ENCODE results near the gene TMEM42.
A peak's percentile ranks its signal among the peaks of the same experiment; 100 is the strongest.

The TMEM42 gene

DNA sequence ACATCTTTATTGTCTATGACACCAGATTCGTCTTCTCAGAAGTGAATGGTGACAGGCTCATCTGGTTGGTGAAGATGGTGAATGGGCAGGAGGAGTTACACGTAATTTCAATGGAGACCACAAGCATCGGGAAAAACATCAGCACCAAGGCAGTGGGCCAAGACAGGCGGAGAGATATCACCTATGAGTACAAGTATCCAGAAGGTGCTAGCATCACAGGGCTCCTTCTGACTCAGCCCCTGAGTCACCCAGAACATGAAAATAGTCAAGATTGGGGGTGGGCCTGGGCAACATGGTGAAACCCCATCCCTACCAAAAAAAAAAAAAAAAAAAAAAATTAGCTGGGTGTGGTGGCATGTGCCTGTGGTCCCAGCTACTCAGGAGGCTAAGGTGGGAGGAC lies 45.3 kb downstream of the TMEM42 start:
- no peak for ATAC-seq (replicated peaks)
- Mint-ChIP-seq H3K9me3 (no peaks in the 10 kb centered on the region), H3K36me3 (ENCODE audit: insufficient read depth) (no peaks in the 10 kb centered on the region), H3K4me1 (ENCODE audit: low read depth in 2 of 2) (no peaks in the 10 kb centered on the region), H3K4me3 (no peak overlapping the region), H3K27me3 (peaks cover 33 to 59% of the 10 kb centered on the region in 2 donors), H3K27ac (peak overlapping the region in 1 of 2 donors; percentile 59)
- no peak for DNase-seq

DNA sequence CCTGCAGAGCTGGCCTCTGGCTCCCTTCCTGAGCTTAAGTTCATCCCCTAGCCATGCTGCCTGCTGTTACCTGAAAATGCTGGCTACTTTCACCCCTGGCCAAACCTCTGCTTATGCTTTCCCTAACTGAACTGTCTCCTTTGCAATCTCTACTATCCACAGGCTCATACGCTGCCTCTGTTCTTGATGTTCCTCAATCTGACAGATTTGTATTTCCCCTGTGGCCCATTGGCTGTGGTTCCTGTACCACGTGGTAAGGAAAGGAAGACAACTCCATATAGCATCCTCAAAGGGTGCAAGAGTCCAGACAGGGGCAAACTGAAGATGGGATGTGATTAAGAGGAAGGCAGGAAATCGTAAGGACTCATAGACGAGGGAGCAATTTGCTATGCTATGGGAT lies 45.9 kb downstream of the TMEM42 start:
- H3K4me3 Mint-ChIP-seq: no peak overlapping the region
- ATAC-seq (replicated peaks) (no peak), DNase-seq (no peak)
- no peaks in the 10 kb centered on the region for H3K9me3 Mint-ChIP-seq
- no peak overlapping the region for H3K27ac Mint-ChIP-seq
- H3K27me3 Mint-ChIP-seq: peaks cover 31 to 56% of the 10 kb centered on the region in 2 donors
- H3K36me3 Mint-ChIP-seq (ENCODE audit: insufficient read depth): no peaks in the 10 kb centered on the region
- no peaks in the 10 kb centered on the region for H3K4me1 Mint-ChIP-seq (ENCODE audit: low read depth in 2 of 2)

GRCh38 chr3:44909063-44909462 lies 47.4 kb downstream of the TMEM42 start:
- no peak for DNase-seq
- Mint-ChIP-seq H3K4me1 (ENCODE audit: low read depth in 2 of 2) (peaks cover 0 to 3% of the 10 kb centered on the region in 2 donors), H3K9me3 (no peaks in the 10 kb centered on the region), H3K4me3 (no peak overlapping the region), H3K27ac (no peak overlapping the region), H3K27me3 (peaks cover 25 to 52% of the 10 kb centered on the region in 2 donors), H3K36me3 (ENCODE audit: insufficient read depth) (no peaks in the 10 kb centered on the region)
- ATAC-seq (replicated peaks): no peak

DNA sequence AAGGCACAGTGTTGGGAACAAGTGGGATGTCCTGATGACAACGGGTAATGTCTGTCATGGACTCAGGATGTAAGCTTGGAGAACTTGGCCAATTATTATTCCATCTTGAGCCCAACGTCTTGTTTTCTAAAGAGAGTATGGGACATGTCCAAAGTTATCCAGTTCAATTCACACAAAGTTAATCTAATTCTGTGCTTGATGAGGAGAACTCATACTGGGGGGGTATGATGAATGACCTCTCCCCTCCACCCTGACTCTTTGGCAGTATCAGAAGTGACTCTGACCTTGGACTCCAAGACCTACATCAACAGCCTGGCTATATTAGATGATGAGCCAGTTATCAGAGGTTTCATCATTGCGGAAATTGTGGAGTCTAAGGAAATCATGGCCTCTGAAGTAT lies 49.0 kb downstream of the TMEM42 start:
- Mint-ChIP-seq H3K27ac (no peak overlapping the region), H3K4me1 (ENCODE audit: low read depth in 2 of 2) (peaks cover 0 to 5% of the 10 kb centered on the region in 2 donors), H3K4me3 (no peak overlapping the region), H3K36me3 (ENCODE audit: insufficient read depth) (peaks cover 8% of the 10 kb centered on the region), H3K27me3 (peaks cover 25 to 50% of the 10 kb centered on the region in 2 donors), H3K9me3 (no peaks in the 10 kb centered on the region)
- DNase-seq (no peak), ATAC-seq (replicated peaks) (no peak)

- peaks cover 10% of the 10 kb centered on the region for H3K36me3 Mint-ChIP-seq (ENCODE audit: insufficient read depth)
- no peaks in the 10 kb centered on the region for H3K9me3 Mint-ChIP-seq
- peaks cover 0 to 5% of the 10 kb centered on the region in 2 donors for H3K4me1 Mint-ChIP-seq (ENCODE audit: low read depth in 2 of 2)
- no peak overlapping the region for H3K4me3 Mint-ChIP-seq
- DNase-seq: peak; percentile 50 to 57 (median 51)
- peak; percentile 66 for ATAC-seq (replicated peaks)
- peaks cover 15 to 26% of the 10 kb centered on the region in 2 donors for H3K27me3 Mint-ChIP-seq
- no peak overlapping the region for H3K27ac Mint-ChIP-seq
These were observed 52.3 kb downstream of the TMEM42 start for GRCh38 chr3:44913868-44914468.

GRCh38 chr3:44914936-44915335 lies 53.2 kb downstream of the TMEM42 start:
- H3K36me3 Mint-ChIP-seq (ENCODE audit: insufficient read depth): peaks cover 10% of the 10 kb centered on the region
- ATAC-seq (replicated peaks): no peak
- H3K4me1 Mint-ChIP-seq (ENCODE audit: low read depth in 2 of 2): peaks cover 0 to 5% of the 10 kb centered on the region in 2 donors
- no peak overlapping the region for H3K4me3 Mint-ChIP-seq
- no peaks in the 10 kb centered on the region for H3K9me3 Mint-ChIP-seq
- no peak overlapping the region for H3K27ac Mint-ChIP-seq
- no peak for DNase-seq
- H3K27me3 Mint-ChIP-seq: peaks cover 5 to 16% of the 10 kb centered on the region in 2 donors
